Breast epithelium (tissue), 4 donors: Measurements from ENCODE around the gene PDCD4. TPM values are rescaled to one million over a fixed set of nuclear protein-coding genes. Genes with fewer than 3 reads are reported as not detected.
"Not testable (repeated sequence)": the region's sequence is repeated elsewhere in the genome, so short reads cannot be mapped to it uniquely, and the experiment has no call there.

Experiments
- DNase-seq, 2 donors: peaks; one replicate each; pipeline ENCODE4 v3.0.0-alpha.2; 2019; ENCODE audit warnings: low spot score in 2 of 2
- H3K27ac ChIP-seq, 2 donors: fragments of 200-600 bp; sonication (generic) in 1 of 2; one replicate each; pipeline ENCODE4 v1.5.1; 2016 to 2019; ENCODE audit warnings: mild to moderate bottlenecking in 1 of 2
- H3K27me3 ChIP-seq, 2 donors: fragments of 200-600 bp; sonication (generic) in 1 of 2; one replicate each; pipeline versions ENCODE4 v1.5.1 to v1.6.0; 2017 to 2019; ENCODE audit warnings: control low read depth in 1 of 2, mild to moderate bottlenecking in 1 of 2
- H3K36me3 ChIP-seq: fragments of 200-600 bp; one replicate; pipeline ENCODE4 v1.5.1; 2019
- H3K4me1 ChIP-seq, 2 donors: fragments of 200-600 bp; sonication (generic); one replicate each; pipeline ENCODE4 v1.5.1; 2016 to 2019; ENCODE audit warnings: control low read depth in 1 of 2
- H3K4me3 ChIP-seq, 3 donors: fragments of 200-600 bp; sonication (generic); 1 replicate in 2 of 3; 2 replicates in 1 of 3; pipeline ENCODE4 v1.5.1; 2016 to 2019; ENCODE audit warnings: mild to moderate bottlenecking in 3 of 3, moderate library complexity in 2 of 3
- H3K9me3 ChIP-seq, 2 donors: fragments of 200-600 bp; sonication (generic) in 1 of 2; one replicate each; pipeline ENCODE4 v1.5.1; 2016 to 2019; ENCODE audit warnings: control low read depth in 1 of 2
- POLR2A ChIP-seq: fragments of 450-650 bp; IDR thresholded peaks from one replicate; pipeline ENCODE4 v1.6.1; 2016; ENCODE audit warnings: antibody characterized with exemption, mild to moderate bottlenecking, moderate library complexity
- POLR2AphosphoS5 ChIP-seq, 3 donors: sonication (generic); formaldehyde crosslinking; IDR thresholded peaks; one replicate each; pipeline ENCODE4 v1.6.1; 2017; ENCODE audit warnings: antibody characterized with exemption in 3 of 3
- intact Hi-C: fragments of 100-400 bp; cut with DNase I; formaldehyde crosslinking; loops from one replicate; pipeline ENCODE4 v1.15.1; 2023; ENCODE audit warnings: low total_unique reads
- total RNA-seq, 3 donors: library from RNA; depleted of rRNA; stranded (reverse); fragments of >200 nt; gene quantifications; one replicate each; pipeline ENCODE4 v1.1.0, GENCODE V29; 2016
- TF ChIP-seq, protein P1 (sequence below), 3 donors: fragments of 450-650 bp; IDR thresholded peaks; one replicate each; pipeline ENCODE4 v1.5.1; 2016 to 2017; ENCODE audit warnings: antibody characterized with exemption in 3 of 3, mild to moderate bottlenecking in 3 of 3, moderate library complexity in 3 of 3

The PDCD4 gene
- total RNA-seq, 3 donors from 2014 or later, result 101 to 319 (median 161) TPM

- no peaks in the 10 kb centered on the region for H3K36me3 ChIP-seq
- intact Hi-C loops, result no loop called here
- no peak overlapping the region for H3K4me3 ChIP-seq
- H3K9me3 ChIP-seq, result no peaks in the 10 kb centered on the region
- no peak for DNase-seq
- H3K4me1 ChIP-seq, result no peaks in the 10 kb centered on the region
- no peak overlapping the region for H3K27ac ChIP-seq
- TF ChIP-seq POLR2AphosphoS5 (IDR thresholded peaks at IDR 0.05) (no peak), POLR2A (no peak)
- H3K27me3 ChIP-seq, result no peaks in the 10 kb centered on the region
Observed at GRCh38 chr10:110910138-110910537, 38.4 kb downstream of the PDCD4 start.

DNA sequence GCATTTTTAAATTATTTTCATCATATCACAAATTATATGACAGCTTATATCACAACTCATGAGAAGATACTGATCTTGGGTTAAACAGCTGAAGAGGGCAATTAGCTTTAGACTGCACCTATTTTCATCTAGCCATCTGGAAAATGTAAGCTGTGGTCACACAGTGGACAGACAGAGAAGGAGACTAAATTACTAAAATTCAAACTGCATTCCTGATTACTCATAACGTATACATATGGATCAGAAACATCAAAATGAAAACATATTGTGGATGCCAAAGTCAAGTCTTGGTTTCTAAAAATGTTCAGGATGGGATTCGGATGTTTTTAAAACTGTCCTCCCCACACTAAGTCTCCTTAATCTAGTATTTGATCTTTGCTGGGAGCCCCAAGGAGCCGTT lies 40.6 kb downstream of the PDCD4 start:
- DNase-seq, result no peak
- no peak overlapping the region for H3K4me3 ChIP-seq
- no peaks in the 10 kb centered on the region for H3K36me3 ChIP-seq
- no peaks in the 10 kb centered on the region for H3K4me1 ChIP-seq
- TF ChIP-seq POLR2A (no peak), POLR2AphosphoS5 (IDR thresholded peaks at IDR 0.05) (no peak)
- TF ChIP-seq, protein P1, sequence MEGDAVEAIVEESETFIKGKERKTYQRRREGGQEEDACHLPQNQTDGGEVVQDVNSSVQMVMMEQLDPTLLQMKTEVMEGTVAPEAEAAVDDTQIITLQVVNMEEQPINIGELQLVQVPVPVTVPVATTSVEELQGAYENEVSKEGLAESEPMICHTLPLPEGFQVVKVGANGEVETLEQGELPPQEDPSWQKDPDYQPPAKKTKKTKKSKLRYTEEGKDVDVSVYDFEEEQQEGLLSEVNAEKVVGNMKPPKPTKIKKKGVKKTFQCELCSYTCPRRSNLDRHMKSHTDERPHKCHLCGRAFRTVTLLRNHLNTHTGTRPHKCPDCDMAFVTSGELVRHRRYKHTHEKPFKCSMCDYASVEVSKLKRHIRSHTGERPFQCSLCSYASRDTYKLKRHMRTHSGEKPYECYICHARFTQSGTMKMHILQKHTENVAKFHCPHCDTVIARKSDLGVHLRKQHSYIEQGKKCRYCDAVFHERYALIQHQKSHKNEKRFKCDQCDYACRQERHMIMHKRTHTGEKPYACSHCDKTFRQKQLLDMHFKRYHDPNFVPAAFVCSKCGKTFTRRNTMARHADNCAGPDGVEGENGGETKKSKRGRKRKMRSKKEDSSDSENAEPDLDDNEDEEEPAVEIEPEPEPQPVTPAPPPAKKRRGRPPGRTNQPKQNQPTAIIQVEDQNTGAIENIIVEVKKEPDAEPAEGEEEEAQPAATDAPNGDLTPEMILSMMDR (IDR thresholded peaks at IDR 0.05), result no peak
- no peak overlapping the region for H3K27ac ChIP-seq
- H3K27me3 ChIP-seq, result no peaks in the 10 kb centered on the region
- no peaks in the 10 kb centered on the region for H3K9me3 ChIP-seq
- intact Hi-C loops, result no loop called here

GRCh38 chr10:110914431-110914830 lies 42.7 kb downstream of the PDCD4 start:
- intact Hi-C loops, result no loop called here
- Histone ChIP-seq H3K36me3 (no peaks in the 10 kb centered on the region), H3K27me3 (no peaks in the 10 kb centered on the region), H3K4me3 (no peak overlapping the region), H3K9me3 (no peaks in the 10 kb centered on the region), H3K4me1 (no peaks in the 10 kb centered on the region), H3K27ac (no peak overlapping the region)
- no peak for TF ChIP-seq POLR2A
- TF ChIP-seq, protein P1 (IDR thresholded peaks at IDR 0.05), result no peak
- no peak for DNase-seq

DNA sequence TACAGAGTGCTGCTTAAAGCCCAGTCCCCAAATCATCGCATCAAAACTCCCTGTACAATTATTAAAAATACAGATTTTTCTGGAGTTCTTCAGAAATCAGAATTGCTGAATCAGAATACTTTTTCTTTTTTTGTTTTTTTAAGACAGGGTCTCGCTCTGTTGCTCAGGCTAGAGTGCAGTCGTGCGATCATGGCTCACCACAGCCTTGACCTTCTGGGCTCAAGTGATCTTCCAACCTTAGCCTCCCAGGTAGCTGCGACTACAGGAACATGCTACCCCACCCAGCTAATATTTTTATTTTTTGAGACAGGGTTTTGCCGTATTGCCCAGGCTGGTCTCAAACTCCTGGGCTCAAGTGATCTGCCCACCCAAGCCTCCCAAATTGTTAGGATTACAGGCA lies 43.3 kb downstream of the PDCD4 start:
- Histone ChIP-seq H3K27me3 (no peaks in the 10 kb centered on the region), H3K4me3 (no peak overlapping the region), H3K27ac (no peak overlapping the region), H3K36me3 (no peaks in the 10 kb centered on the region), H3K4me1 (no peaks in the 10 kb centered on the region), H3K9me3 (no peaks in the 10 kb centered on the region)
- DNase-seq, result no peak
- no peak for TF ChIP-seq POLR2AphosphoS5 (IDR thresholded peaks at IDR 0.05)
- TF ChIP-seq POLR2A, result no peak
- TF ChIP-seq, protein P1 (IDR thresholded peaks at IDR 0.05), result no peak
- intact Hi-C loops, result no loop called here

- DNase-seq, H3K4me3 ChIP-seq, H3K36me3 ChIP-seq, H3K9me3 ChIP-seq, intact Hi-C loops, H3K27ac ChIP-seq, H3K4me1 ChIP-seq, H3K27me3 ChIP-seq: not testable (repeated sequence)
Observed at GRCh38 chr10:110915600-110915999, 43.9 kb downstream of the PDCD4 start.

- TF ChIP-seq, protein P1 (IDR thresholded peaks at IDR 0.05), result no peak
- no peak for TF ChIP-seq POLR2AphosphoS5 (IDR thresholded peaks at IDR 0.05)
- no peak for TF ChIP-seq POLR2A
- no peak overlapping the region for H3K27ac ChIP-seq
- no peaks in the 10 kb centered on the region for H3K27me3 ChIP-seq
- no peaks in the 10 kb centered on the region for H3K4me1 ChIP-seq
- H3K36me3 ChIP-seq, result no peaks in the 10 kb centered on the region
- no peaks in the 10 kb centered on the region for H3K9me3 ChIP-seq
- no peak overlapping the region for H3K4me3 ChIP-seq
- intact Hi-C loops, result no loop called here
- no peak for DNase-seq
Observed at GRCh38 chr10:110916554-110917346, 45.0 kb downstream of the PDCD4 start.
